SJSA1 (cell line): ENCODE results near the gene TCF7L2. TPM values are rescaled to one million over a fixed set of nuclear protein-coding genes. Genes with fewer than 3 reads are reported as not detected.

ENCODE experiments used
- DNase-seq, 2 experiments: peaks; one replicate each; pipeline ENCODE4 v3.0.0-alpha.2; 2015 to 2020; ENCODE audit warnings: low spot score in 2 of 2, low read depth in 1 of 2
- H3K27ac ChIP-seq: fragments of 250-450 bp; sonication (Bioruptor Pico); 2 replicates; pipeline ENCODE4 v1.5.1; 2020; ENCODE audit warnings: mild to moderate bottlenecking, moderate library complexity
- H3K27me3 ChIP-seq: fragments of 250-450 bp; sonication (Bioruptor Pico); replicated peaks from 2 replicates; pipeline ENCODE4 v1.5.1; 2020; ENCODE audit warnings: mild to moderate bottlenecking, moderate library complexity
- H3K36me3 ChIP-seq: fragments of 250-450 bp; sonication (Bioruptor Pico); 2 replicates; pipeline ENCODE4 v1.5.1; 2020; ENCODE audit warnings: mild to moderate bottlenecking
- H3K4me1 ChIP-seq: fragments of 250-450 bp; sonication (Bioruptor Pico); replicated peaks from 2 replicates; pipeline ENCODE4 v1.6.1; 2021; ENCODE audit warnings: mild to moderate bottlenecking
- H3K4me3 ChIP-seq: fragments of 250-450 bp; sonication (Bioruptor Pico); 2 replicates; pipeline ENCODE4 v1.5.1; 2020; ENCODE audit warnings: mild to moderate bottlenecking
- H3K9me3 ChIP-seq: fragments of 250-450 bp; sonication (Bioruptor Pico); replicated peaks from 2 replicates; pipeline ENCODE4 v1.5.1; 2020; ENCODE audit warnings: mild to moderate bottlenecking
- total RNA-seq: library from RNA; depleted of rRNA; stranded (reverse); fragments of >200 nt; shearing (Covaris generic); gene quantifications from 2 replicates; pipeline ENCODE4 v1.2.3, GENCODE V29; 2014; rRNA removed

Gene TCF7L2
- 4.4 and 6.4 TPM in 2 replicates for total RNA-seq

DNA sequence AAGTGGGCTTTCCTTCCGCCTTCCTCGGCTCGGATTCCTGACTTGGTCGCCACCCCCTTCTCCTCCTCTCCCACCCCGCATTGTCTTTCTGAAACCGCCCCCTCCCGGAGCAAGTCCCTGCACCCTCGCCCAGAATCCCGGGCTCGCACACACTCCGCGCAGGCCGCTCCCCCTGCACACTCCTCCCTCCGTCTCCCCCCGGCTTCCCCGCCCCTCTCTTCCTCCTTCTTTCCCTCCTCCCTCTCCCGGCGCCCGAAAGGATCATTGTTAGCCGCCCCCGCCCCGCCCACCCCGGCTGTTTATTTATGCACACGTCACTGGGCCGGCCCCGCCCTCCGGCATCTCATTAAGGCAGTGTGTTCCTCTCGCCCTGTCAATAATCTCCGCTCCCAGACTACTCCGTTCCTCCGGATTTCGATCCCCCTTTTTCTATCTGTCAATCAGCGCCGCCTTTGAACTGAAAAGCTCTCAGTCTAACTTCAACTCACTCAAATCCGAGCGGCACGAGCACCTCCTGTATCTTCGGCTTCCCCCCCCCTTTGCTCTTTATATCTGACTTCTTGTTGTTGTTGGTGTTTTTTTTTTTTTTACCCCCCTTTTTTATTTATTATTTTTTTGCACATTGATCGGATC lies at the start of gene TCF7L2:
TSS of gene TCF7L2 (plus strand) at position 373 of the 633 bp plus-strand sequence. CDS start 510 bp downstream, outside the sequence.
- peak; percentile 90 to 98 for DNase-seq
- H3K27me3 ChIP-seq, result no peaks in the 10 kb centered on the region
- H3K4me3 ChIP-seq, result peak within 1 kb of the TSS; percentile 56
- no peaks in the 10 kb centered on the region for H3K9me3 ChIP-seq
- peaks cover 16% of the 10 kb centered on the region for H3K4me1 ChIP-seq
- H3K27ac ChIP-seq, result peak within 1 kb of the TSS; percentile 85
- peaks cover 7% of the 10 kb centered on the region for H3K36me3 ChIP-seq

DNA sequence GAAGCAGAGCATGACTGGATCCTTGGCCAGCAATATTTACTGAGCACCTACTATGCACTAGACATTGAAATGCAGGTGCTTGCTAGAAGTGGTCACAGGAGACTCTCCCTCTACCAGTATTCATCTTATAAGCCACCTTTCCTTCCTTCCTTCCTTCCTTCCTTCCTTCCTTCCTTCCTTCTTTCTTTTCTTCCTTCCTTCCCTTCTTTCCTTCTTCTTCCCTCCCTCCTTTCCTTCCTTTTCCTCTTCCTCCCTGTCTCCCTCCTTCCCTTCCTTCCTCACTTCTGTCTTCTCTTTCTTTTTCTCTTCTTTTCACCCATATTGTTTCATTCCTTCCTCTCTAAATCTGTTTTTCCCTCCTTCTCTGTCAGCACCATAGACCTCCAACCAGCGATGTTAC lies 47.3 kb upstream of the TCF7L2 start:
- no peaks in the 10 kb centered on the region for H3K27me3 ChIP-seq
- no peaks in the 10 kb centered on the region for H3K9me3 ChIP-seq
- no peaks in the 10 kb centered on the region for H3K36me3 ChIP-seq
- no peak overlapping the region for H3K4me3 ChIP-seq
- no peak overlapping the region for H3K27ac ChIP-seq
- no peak for DNase-seq
- H3K4me1 ChIP-seq, result peaks cover 5% of the 10 kb centered on the region; the same call in 1 of the 2 replicates

DNA sequence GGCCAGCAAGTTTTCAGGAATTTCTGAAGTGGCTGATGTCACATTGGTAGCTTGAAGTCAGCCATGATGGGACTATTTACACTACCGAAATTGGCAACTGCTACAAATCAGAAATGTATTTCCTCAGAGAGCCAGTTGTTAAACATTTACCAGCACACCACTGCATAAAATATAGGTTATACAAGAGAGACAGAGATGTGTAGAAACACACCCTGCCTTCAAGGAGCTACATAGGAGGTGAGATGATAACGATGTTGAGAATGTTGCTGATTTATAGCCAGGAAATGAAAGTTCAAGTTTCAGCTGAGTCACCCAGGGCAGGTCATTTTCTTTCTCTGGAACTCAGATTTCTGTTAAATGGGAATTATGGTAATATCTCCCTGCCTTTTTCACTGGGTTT lies 46.0 kb upstream of the TCF7L2 start:
- H3K27ac ChIP-seq, result no peak overlapping the region
- H3K27me3 ChIP-seq, result no peaks in the 10 kb centered on the region
- H3K36me3 ChIP-seq, result no peaks in the 10 kb centered on the region
- H3K4me3 ChIP-seq, result no peak overlapping the region
- peak in 1 of 2 experiments; percentile 16 for DNase-seq
- H3K4me1 ChIP-seq, result peaks cover 5% of the 10 kb centered on the region; the same call in 1 of the 2 replicates
- no peaks in the 10 kb centered on the region for H3K9me3 ChIP-seq

DNA sequence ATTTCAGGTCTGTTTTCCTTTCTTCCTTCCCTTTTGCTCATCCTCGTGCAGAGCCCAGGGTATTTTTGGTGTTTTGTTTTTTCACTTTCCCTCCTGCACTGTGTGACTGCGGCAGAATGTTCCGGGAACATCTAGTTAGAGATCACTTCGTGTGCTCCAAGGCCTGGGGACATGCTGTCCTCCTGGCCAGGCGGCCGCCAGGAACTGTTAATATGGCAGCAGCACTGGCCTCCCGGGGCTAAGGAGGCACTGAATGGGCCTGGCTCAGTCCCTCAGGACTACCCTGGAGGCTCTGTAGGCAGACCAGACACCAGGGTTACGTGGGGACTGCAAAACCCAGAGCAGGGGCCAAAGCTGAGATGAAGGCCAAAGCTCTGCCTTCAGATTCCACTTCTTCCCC lies 43.1 kb upstream of the TCF7L2 start:
- Histone ChIP-seq H3K9me3 (no peaks in the 10 kb centered on the region), H3K27me3 (no peaks in the 10 kb centered on the region), H3K4me3 (no peak overlapping the region), H3K27ac (no peak overlapping the region), H3K4me1 (peaks cover 5% of the 10 kb centered on the region; the same call in 1 of the 2 replicates), H3K36me3 (no peaks in the 10 kb centered on the region)
- DNase-seq, result no peak

DNA sequence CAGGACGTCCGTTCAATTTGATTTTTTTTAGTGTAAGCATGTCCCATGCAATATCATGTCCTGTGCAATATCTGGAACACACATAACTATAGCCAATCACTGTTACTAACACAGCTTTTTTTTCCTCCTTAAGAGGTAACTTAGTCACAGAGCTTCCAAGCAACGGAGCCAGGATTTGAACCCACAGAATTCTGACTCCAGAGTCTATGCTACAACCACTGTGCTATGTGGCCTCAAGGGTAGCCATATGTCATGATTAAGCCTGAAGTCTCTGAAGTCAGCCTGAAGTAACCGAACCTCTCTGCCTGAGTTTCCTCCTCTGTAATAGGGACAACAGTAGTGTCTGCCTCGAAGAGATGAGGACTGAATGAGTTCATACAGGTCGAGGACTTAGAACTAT lies 42.2 kb upstream of the TCF7L2 start:
- Histone ChIP-seq H3K27ac (no peak overlapping the region), H3K36me3 (no peaks in the 10 kb centered on the region), H3K4me1 (peaks cover 5% of the 10 kb centered on the region), H3K27me3 (no peaks in the 10 kb centered on the region), H3K9me3 (no peaks in the 10 kb centered on the region), H3K4me3 (no peak overlapping the region)
- DNase-seq, result no peak

DNA sequence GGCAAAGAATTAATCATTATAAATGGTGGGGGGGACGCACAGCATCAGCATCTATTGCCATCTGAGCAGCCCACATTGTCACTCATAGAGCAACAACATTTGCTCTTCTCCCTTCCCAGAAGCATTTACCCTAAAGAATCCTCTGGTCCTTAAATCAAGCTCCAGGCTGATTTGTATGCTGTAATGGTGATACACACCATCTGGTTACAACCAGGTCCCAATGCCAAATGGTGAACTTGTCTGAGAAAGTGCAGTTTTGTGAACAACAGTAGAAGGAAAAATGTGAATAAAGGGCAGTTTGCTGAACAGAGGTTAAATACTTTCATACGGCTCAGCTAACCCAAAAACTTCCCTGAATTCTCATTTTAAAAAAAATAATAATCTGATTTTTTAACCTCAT lies 38.8 kb upstream of the TCF7L2 start:
- H3K4me3 ChIP-seq, result no peak overlapping the region
- H3K36me3 ChIP-seq, result no peaks in the 10 kb centered on the region
- DNase-seq, result no peak
- no peaks in the 10 kb centered on the region for H3K9me3 ChIP-seq
- no peaks in the 10 kb centered on the region for H3K27me3 ChIP-seq
- peaks cover 23% of the 10 kb centered on the region for H3K4me1 ChIP-seq
- no peak overlapping the region for H3K27ac ChIP-seq

DNA sequence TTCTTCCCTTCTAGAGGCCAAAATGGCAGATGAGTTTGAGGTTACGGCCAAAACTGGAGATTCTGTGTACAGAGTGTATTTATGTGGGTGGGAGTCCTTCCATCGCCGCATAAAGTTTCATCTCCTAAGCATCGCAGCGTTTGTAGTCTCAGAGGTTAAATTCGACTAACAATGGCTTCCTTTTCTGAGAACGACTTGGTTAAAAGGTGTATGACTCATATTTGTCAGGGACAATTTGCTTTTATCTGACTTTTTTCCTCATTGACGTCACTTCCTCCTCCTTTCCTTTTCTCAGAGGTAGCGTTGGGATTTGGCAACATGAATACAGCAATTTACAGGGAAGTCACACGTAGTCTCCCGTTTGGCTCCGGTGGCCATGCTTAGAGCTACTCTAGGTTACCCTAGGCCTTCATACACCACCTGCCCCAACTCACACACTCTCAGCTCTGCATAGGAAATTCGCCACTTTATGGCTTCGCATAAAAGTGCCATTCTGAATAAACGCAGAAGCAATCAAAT lies 37.6 kb upstream of the TCF7L2 start:
- DNase-seq, result no peak
- no peak overlapping the region for H3K27ac ChIP-seq
- H3K27me3 ChIP-seq, result no peaks in the 10 kb centered on the region
- H3K4me1 ChIP-seq, result peaks cover 28% of the 10 kb centered on the region
- H3K9me3 ChIP-seq, result no peaks in the 10 kb centered on the region
- no peak overlapping the region for H3K4me3 ChIP-seq
- no peaks in the 10 kb centered on the region for H3K36me3 ChIP-seq

DNA sequence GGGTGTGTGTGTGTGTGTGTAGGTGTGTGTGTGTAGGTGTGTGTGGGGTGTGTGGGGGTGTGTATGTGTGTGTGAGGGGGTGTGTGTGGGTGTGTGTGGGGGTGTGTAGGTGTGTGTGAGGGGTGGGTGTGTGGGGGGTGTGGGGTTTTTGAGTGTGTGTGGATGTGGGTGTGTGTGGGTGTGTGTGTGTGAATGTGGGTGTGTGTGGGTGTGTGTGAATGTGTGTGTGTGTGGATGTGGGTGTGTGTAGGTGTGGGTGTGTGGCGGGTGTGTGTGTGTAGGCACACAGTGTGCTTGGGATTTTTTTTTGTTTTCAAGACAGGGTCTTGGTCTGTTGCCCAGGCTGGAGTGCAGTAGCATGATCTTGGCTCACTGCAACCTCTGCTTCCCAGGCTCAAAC lies 36.8 kb upstream of the TCF7L2 start:
- H3K36me3 ChIP-seq, result no peaks in the 10 kb centered on the region
- H3K27ac ChIP-seq, result no peak overlapping the region
- no peak overlapping the region for H3K4me3 ChIP-seq
- no peak for DNase-seq
- no peaks in the 10 kb centered on the region for H3K9me3 ChIP-seq
- H3K27me3 ChIP-seq, result no peaks in the 10 kb centered on the region
- peaks cover 29% of the 10 kb centered on the region for H3K4me1 ChIP-seq

DNA sequence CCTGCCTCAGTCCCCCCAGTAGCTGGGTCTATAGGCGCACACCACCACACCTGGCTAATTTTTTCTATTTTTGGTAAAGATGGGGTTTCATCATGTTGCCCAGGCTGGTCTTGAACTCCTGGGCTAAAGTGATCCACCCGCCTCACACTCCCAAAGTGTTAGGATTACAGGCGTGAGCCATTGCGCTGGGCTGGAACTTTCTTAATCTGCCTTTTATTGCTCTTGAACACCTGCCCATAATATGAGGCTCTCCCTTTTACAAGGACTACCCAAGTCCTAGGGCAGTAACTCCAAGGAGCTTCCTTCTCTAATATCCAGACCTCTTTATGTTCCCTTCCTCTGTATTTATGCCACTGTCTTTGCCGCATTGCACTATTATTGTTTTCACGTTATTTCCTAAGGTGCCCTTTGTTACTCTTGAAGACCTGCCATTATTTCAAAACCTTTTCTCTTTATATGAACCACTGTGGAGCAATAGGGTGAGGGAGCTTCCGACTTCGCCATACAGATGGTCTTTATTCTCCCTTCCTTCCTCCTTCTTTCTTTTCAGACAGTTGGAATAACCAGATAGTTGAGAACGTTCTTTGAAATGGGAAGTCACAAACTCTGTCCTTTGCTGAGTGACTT lies 36.3 kb upstream of the TCF7L2 start:
- no peaks in the 10 kb centered on the region for H3K36me3 ChIP-seq
- no peak overlapping the region for H3K27ac ChIP-seq
- H3K27me3 ChIP-seq, result no peaks in the 10 kb centered on the region
- H3K9me3 ChIP-seq, result no peaks in the 10 kb centered on the region
- DNase-seq, result no peak
- no peak overlapping the region for H3K4me3 ChIP-seq
- peaks cover 31% of the 10 kb centered on the region for H3K4me1 ChIP-seq

DNA sequence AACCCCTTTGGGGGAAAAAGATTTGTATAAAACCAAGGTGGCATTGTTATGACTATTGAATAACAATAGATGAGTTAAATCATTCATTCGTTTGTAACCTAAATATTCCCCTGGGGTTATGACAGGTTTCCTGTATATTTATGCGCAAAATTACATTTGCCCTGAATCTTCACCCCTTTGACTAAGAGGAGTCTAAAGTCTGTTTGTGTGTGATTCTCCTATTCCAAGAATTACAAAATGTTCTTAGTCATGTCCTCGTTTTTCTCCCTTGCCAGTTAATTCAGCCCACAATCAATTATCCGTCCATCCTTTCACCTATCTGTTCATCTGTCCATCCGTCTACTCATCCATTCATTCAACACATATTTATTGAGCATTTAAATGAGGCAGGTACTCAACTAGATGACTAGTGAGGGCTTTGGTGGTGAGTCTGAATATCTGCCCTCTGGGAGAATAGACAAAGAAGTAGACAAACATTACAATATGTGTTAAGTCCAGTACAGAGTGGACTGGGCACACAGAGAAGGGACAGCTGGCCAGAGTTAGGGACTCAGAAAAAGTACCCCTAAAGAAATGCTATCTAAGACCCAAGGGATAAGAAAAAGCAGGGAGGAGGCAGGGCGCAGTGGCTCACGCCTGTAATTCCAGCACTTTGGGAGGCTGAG lies 35.6 kb upstream of the TCF7L2 start:
- DNase-seq, result no peak
- Histone ChIP-seq H3K4me1 (peaks cover 35% of the 10 kb centered on the region), H3K4me3 (no peak overlapping the region), H3K36me3 (no peaks in the 10 kb centered on the region), H3K27ac (no peak overlapping the region), H3K27me3 (no peaks in the 10 kb centered on the region), H3K9me3 (no peaks in the 10 kb centered on the region)

DNA sequence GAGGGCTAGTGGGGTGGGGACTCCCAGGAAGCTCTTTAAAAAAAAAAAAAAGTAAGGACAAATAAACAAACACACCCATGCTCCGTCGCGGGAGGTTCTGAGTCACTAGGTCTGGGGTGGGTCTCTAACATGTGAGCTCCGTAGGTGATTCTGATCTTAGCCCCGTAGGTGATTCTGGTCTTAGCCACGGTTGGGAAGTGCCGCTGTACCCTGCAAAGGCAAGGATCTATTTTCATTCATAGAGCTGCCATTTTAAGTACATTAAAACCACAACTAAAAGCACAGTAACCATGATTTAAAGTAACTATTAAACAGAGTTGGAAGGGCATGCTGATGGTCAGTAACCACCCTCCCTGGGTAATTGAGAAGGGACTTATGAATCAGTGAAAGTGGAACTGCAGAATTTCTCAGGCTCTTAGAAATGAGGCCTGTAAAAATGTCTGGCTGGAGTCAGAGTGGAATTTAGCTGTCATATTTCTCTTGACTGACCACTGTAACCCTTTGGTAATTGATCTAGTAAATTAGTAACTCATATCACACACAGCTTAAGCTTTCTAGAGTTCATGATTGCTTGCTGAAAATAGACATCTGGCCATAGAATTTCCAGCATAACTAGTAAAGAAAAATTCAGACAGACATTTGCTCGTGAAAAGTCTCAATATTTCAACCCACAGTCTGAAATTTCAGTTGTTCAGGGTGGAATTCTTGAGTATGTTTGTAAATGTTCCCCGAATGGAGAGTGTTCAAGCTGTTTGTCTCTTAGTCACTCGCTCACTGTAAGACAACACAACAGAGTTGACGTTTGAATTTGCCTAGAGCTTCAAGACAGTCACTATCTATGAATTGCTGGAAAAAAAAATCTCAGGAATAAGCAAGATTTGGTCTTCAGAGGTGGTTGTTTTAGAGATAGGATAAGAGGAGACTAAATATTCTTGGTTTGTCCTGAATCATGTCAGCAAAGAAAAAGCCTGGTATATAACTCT lies 34.2 kb upstream of the TCF7L2 start:
- H3K9me3 ChIP-seq, result no peaks in the 10 kb centered on the region
- no peaks in the 10 kb centered on the region for H3K27me3 ChIP-seq
- peak; percentile 82 to 87 for DNase-seq
- H3K4me3 ChIP-seq, result no peak overlapping the region
- H3K36me3 ChIP-seq, result no peaks in the 10 kb centered on the region
- H3K4me1 ChIP-seq, result peaks cover 47% of the 10 kb centered on the region
- H3K27ac ChIP-seq, result peak overlapping the region; percentile 68

DNA sequence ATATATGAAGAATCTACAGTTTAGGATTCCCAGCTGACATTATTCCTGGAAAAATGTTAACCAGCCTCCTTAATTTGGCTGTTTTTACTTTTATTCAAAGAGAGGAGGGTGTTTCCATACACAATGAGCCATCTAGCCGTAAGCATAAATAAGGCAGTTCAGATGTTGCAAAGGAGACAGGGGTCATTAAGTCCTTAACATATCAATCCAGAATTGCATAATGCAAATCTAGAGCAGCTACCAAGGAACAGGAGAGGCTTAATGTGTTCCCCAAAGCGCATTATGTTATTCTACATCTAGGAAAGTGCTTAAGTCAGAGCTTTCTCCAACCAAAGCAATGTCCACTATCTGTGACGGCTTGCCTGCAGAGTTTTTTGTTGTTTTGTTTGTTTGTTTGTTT lies 32.4 kb upstream of the TCF7L2 start:
- Histone ChIP-seq H3K27ac (no peak overlapping the region), H3K36me3 (no peaks in the 10 kb centered on the region), H3K4me1 (peaks cover 47% of the 10 kb centered on the region), H3K4me3 (no peak overlapping the region), H3K27me3 (no peaks in the 10 kb centered on the region), H3K9me3 (no peaks in the 10 kb centered on the region)
- DNase-seq, result no peak

DNA sequence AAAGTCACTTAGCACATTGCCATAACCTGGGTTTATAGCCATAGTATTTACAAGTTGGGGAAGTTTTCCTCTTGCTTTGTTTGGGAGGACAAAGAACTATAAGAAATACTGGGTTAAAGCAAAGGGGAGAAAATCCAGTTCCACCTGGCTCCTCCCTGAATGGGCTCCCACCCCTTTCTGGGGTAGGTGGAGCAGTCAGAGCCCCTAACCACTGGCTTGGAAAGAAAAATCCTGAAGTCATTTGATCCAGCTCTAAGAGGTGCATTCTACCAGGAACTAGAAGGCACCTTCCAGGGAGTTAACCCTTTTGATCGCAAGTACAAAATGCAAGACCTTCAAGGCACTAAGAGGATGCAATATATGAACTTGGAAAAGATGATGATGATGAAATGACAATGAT lies 31.3 kb upstream of the TCF7L2 start:
- H3K9me3 ChIP-seq, result no peaks in the 10 kb centered on the region
- no peak overlapping the region for H3K27ac ChIP-seq
- H3K4me3 ChIP-seq, result no peak overlapping the region
- no peaks in the 10 kb centered on the region for H3K27me3 ChIP-seq
- no peak for DNase-seq
- H3K36me3 ChIP-seq, result no peaks in the 10 kb centered on the region
- peaks cover 47% of the 10 kb centered on the region for H3K4me1 ChIP-seq
